Panc1 (cell line): ENCODE measurements around the gene DLG5. TPM values are rescaled to one million over a fixed set of nuclear protein-coding genes. Genes with fewer than 3 reads are reported as not detected.

Experiments
- ATAC-seq: fragments of 200-7000 bp; cut with Tn5 transposase; 2 replicates; pipeline ENCODE4 v1.9.1; 2020; ENCODE audit warnings: mild to moderate bottlenecking, moderate library complexity
- BruUV-seq: library from RNA; stranded (reverse); fragments of 400-500 nt; replicated peaks from 2 replicates; lab custom pipeline; 2021; lab: Mats Ljungman, UMichigan
- CTCF ChIA-PET: fragments of 300-600 bp; sonication (Branson Sonifier 250); formaldehyde crosslinking; loops from one replicate; lab custom pipeline; 2022; ENCODE audit warnings: antibody characterized with exemption; lab: Charles Lee
- POLR2A ChIA-PET: fragments of 300-600 bp; sonication (Branson Sonifier 250); formaldehyde crosslinking; loops from one replicate; lab custom pipeline; 2022; ENCODE audit warnings: antibody characterized with exemption; lab: Charles Lee
- DNase-seq: peaks from one replicate; pipeline ENCODE4 v3.0.0-alpha.2; 2010; ENCODE audit warnings: low read depth, low spot score
- H3K27ac ChIP-seq: 2 replicates; pipeline ENCODE4 v1.5.1; 2011; ENCODE audit warnings: mild to moderate bottlenecking, low read length, inconsistent platforms
- H3K27me3 ChIP-seq: fragments of 200-500 bp; sonication (Bioruptor generic); 2 replicates; pipeline ENCODE4 v1.6.0; 2014; ENCODE audit warnings: low read length, inconsistent platforms; ENCODE audit not compliant: control insufficient read depth, insufficient read depth
- H3K36me3 ChIP-seq: fragments of 200-500 bp; sonication (Bioruptor generic); 2 replicates; pipeline ENCODE4 v1.5.1; 2014; ENCODE audit warnings: inconsistent platforms, mild to moderate bottlenecking, low read length, moderate library complexity; ENCODE audit not compliant: control insufficient read depth, insufficient read depth
- H3K4me1 ChIP-seq: 2 replicates; pipeline ENCODE4 v1.5.1; 2011; ENCODE audit warnings: inconsistent platforms, mild to moderate bottlenecking, low read length, moderate library complexity; ENCODE audit not compliant: control insufficient read depth, insufficient read depth
- H3K4me3 ChIP-seq, 2 experiments: 2 replicates each; pipeline ENCODE4 v1.5.1; 2011 to 2012; ENCODE audit warnings: low read depth in 2 of 2, low read length in 2 of 2, mild to moderate bottlenecking in 2 of 2, inconsistent platforms in 1 of 2, moderate library complexity in 1 of 2
- H3K9me3 ChIP-seq: fragments of 200-500 bp; sonication (Bioruptor generic); 2 replicates; pipeline ENCODE4 v1.5.1; 2014; ENCODE audit warnings: low read depth, mild to moderate bottlenecking, inconsistent platforms, low read length, moderate library complexity; ENCODE audit not compliant: control insufficient read depth, insufficient read depth
- POLR2AphosphoS5 ChIP-seq: IDR thresholded peaks from 2 replicates; pipeline ENCODE4 v1.6.1; 2012; ENCODE audit warnings: mild to moderate bottlenecking, low read depth, low read length, moderate library complexity
- SIN3A ChIP-seq: IDR thresholded peaks from 2 replicates; pipeline ENCODE4 v1.6.1; 2012; ENCODE audit warnings: low read depth, mild to moderate bottlenecking, low read length, moderate library complexity, borderline replicate concordance; ENCODE audit not compliant: insufficient read depth
- TCF7L2 ChIP-seq: IDR thresholded peaks from 2 replicates; pipeline ENCODE4 v1.6.1; 2011; ENCODE audit warnings: mild to moderate bottlenecking, low read depth, low read length, inconsistent platforms
- in situ Hi-C: cut with HindIII; loops from 2 replicates; pipeline ENCODE4 v1.10.0; 2016; ENCODE audit warnings: low sequenced_read_pairs, low pct_unique_long_range_greater_than_20kb
- intact Hi-C: fragments of 100-400 bp; cut with micrococcal nuclease; formaldehyde crosslinking; loops from one replicate; pipeline ENCODE4 v1.10.0; 2022; ENCODE audit not compliant: unreplicated experiment
- total RNA-seq: library from RNA; stranded (reverse); gene quantifications from one replicate; pipeline ENCODE4 v1.2.1, GENCODE V29; 2021; ENCODE audit not compliant: unreplicated experiment
- TF ChIP-seq, protein P1 (sequence below), 2 experiments: IDR thresholded peaks; 2 replicates each; pipeline ENCODE4 v1.6.1; 2011 to 2012; ENCODE audit warnings: low read depth in 2 of 2, control low read depth in 1 of 2, low read length in 1 of 2, mild to moderate bottlenecking in 1 of 2, moderate library complexity in 1 of 2; ENCODE audit not compliant: insufficient read depth in 1 of 2
- TF ChIP-seq, protein P2 (sequence below): fragments of 450-650 bp; IDR thresholded peaks from 2 replicates; pipeline ENCODE4 v1.5.1; 2017; ENCODE audit warnings: mild to moderate bottlenecking

The DLG5 gene
- total RNA-seq, 1 experiment from 2014 or later: 85.6 TPM

DNA sequence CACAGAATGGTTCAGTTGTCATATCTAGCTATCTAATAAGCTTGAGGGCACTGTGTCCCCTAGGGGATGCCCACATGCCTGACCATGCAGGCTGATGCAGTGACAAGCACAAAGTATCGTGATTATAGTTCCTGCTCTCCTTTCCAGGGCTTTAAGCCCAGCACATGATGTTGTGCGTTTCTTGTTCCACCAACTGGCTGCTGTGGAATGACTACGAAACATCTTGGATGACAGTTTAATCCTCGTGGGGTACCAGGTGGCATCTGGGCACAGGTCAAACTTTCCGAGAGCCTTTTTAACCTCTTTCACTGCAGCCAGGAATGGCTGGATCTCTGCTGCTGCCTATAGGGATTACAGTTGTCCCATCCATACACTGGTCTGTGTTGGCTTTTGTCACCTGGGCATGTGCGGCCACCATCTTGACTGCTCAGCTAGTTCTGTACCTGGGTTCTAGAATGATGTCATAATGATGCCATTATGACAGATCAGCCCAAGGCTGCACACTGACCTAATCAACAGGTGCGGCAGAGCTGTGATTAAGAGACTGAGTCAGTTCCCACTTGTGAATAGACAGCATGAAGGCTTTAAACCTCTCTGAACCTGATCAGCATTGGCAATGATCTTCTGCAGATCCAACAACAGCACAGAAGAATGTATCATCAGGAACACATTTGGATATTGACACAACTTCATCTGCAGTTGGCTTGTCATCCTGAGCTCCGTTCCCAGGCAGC, 144.1 kb downstream of the DLG5 start:
- no peak overlapping the region for H3K4me3 ChIP-seq
- H3K9me3 ChIP-seq: peaks cover 7% of the 10 kb centered on the region; the same call in 1 of the 2 replicates
- ATAC-seq: no peak
- ChIA-PET CTCF (no interaction called here), POLR2A (no interaction called here)
- no peaks in the 10 kb centered on the region for H3K27me3 ChIP-seq
- in situ Hi-C loops: no loop called here
- no peak for DNase-seq
- BruUV-seq: no TSS peak
- intact Hi-C loops: no loop called here
- no peak overlapping the region for H3K27ac ChIP-seq
- H3K36me3 ChIP-seq: no peaks in the 10 kb centered on the region; the same call in 1 of the 2 replicates
- TF ChIP-seq, protein P1, sequence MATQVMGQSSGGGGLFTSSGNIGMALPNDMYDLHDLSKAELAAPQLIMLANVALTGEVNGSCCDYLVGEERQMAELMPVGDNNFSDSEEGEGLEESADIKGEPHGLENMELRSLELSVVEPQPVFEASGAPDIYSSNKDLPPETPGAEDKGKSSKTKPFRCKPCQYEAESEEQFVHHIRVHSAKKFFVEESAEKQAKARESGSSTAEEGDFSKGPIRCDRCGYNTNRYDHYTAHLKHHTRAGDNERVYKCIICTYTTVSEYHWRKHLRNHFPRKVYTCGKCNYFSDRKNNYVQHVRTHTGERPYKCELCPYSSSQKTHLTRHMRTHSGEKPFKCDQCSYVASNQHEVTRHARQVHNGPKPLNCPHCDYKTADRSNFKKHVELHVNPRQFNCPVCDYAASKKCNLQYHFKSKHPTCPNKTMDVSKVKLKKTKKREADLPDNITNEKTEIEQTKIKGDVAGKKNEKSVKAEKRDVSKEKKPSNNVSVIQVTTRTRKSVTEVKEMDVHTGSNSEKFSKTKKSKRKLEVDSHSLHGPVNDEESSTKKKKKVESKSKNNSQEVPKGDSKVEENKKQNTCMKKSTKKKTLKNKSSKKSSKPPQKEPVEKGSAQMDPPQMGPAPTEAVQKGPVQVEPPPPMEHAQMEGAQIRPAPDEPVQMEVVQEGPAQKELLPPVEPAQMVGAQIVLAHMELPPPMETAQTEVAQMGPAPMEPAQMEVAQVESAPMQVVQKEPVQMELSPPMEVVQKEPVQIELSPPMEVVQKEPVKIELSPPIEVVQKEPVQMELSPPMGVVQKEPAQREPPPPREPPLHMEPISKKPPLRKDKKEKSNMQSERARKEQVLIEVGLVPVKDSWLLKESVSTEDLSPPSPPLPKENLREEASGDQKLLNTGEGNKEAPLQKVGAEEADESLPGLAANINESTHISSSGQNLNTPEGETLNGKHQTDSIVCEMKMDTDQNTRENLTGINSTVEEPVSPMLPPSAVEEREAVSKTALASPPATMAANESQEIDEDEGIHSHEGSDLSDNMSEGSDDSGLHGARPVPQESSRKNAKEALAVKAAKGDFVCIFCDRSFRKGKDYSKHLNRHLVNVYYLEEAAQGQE (IDR thresholded peaks at IDR 0.05; ENCODE audit: insufficient read depth in 1 of 2, low read depth in 2 of 2, low read length in 1 of 2): no peak
- H3K4me1 ChIP-seq: no peaks in the 10 kb centered on the region

DNA sequence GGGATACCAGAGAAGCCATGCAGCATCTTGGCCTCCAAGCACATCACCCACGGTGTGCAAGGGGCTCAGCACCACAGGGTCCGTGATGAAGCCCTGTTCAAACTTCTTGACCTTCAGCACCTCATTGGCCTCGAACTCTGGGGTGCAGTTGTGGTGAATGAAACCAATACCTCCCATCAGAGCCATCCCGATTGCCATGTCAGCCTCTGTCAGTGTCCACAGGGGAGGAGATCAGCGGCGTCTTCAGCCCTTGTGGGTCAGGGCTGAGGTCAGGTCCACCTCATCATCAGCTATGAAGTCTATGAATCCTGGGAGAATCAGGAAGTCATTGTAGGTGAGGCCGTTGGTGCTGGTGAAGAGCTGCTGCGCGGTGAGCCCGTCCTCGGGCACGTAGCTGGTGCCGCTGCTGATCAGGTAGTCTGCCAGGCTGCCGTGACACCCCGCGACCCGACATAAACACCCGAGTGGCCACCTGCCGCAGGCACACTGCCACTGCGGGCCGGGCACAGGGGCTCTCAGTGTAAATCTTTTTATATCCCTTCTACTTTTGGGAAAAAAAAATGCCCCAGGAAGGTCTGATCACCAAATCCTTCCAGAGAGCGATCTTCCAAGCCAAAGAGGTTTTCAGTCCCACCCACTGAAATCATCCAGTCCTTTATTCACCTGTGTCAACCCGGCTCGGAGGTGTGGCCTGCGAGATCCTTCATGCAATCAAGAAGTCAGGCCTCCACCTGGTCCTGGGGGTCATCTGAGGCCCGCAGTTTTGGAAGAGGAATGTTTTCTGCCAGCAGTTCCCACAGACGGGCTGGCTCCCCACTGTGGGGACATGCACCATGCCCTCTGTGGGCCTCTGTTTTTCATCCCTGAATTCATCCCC, 144.9 kb downstream of the DLG5 start:
- peaks cover 9% of the 10 kb centered on the region; the same call in 1 of the 2 replicates for H3K9me3 ChIP-seq
- H3K27ac ChIP-seq: no peak overlapping the region
- H3K36me3 ChIP-seq: no peaks in the 10 kb centered on the region; the same call in 1 of the 2 replicates
- ChIA-PET POLR2A (no interaction called here), CTCF (no interaction called here)
- ATAC-seq (no peak), DNase-seq (no peak)
- in situ Hi-C loops (no loop called here), intact Hi-C loops (no loop called here)
- H3K27me3 ChIP-seq: no peaks in the 10 kb centered on the region
- no peak overlapping the region for H3K4me3 ChIP-seq
- no peaks in the 10 kb centered on the region for H3K4me1 ChIP-seq
- BruUV-seq: no TSS peak
- TF ChIP-seq SIN3A (no peak), TCF7L2 (no peak)

DNA sequence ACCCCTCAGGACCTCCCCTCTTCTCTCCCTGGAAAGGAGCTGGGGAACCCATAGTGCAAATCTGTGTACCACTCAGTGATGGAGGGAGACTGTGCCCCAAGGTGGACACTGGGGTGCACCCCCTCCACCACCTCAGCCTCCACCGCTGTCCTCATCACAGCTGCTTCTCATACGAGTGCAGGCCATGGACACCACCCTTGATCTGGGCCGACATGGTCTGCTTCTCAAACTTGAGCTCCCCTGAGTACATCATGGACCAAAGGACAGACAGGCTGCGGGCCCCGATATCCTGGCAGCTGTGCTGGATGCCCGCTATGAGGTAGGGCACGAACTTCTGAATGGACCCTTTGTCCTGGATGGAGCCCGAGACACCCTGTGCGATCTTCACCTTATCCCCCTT, 146.4 kb downstream of the DLG5 start:
- CTCF ChIA-PET: no interaction called here
- in situ Hi-C loops (no loop called here), intact Hi-C loops (no loop called here)
- H3K9me3 ChIP-seq: peaks cover 9% of the 10 kb centered on the region; the same call in 1 of the 2 replicates
- H3K4me3 ChIP-seq: no peak overlapping the region
- no peaks in the 10 kb centered on the region; the same call in 1 of the 2 replicates for H3K36me3 ChIP-seq
- no peaks in the 10 kb centered on the region for H3K27me3 ChIP-seq
- TF ChIP-seq, protein P1 (IDR thresholded peaks at IDR 0.05; ENCODE audit: insufficient read depth in 1 of 2, low read depth in 2 of 2, low read length in 1 of 2): no peak
- no peak for TF ChIP-seq TCF7L2
- TF ChIP-seq, protein P2, sequence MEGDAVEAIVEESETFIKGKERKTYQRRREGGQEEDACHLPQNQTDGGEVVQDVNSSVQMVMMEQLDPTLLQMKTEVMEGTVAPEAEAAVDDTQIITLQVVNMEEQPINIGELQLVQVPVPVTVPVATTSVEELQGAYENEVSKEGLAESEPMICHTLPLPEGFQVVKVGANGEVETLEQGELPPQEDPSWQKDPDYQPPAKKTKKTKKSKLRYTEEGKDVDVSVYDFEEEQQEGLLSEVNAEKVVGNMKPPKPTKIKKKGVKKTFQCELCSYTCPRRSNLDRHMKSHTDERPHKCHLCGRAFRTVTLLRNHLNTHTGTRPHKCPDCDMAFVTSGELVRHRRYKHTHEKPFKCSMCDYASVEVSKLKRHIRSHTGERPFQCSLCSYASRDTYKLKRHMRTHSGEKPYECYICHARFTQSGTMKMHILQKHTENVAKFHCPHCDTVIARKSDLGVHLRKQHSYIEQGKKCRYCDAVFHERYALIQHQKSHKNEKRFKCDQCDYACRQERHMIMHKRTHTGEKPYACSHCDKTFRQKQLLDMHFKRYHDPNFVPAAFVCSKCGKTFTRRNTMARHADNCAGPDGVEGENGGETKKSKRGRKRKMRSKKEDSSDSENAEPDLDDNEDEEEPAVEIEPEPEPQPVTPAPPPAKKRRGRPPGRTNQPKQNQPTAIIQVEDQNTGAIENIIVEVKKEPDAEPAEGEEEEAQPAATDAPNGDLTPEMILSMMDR: no peak
- TF ChIP-seq POLR2AphosphoS5: no peak
- no peak overlapping the region for H3K27ac ChIP-seq
- no peaks in the 10 kb centered on the region for H3K4me1 ChIP-seq
- ATAC-seq (no peak), DNase-seq (no peak)
- BruUV-seq: no TSS peak
- POLR2A ChIA-PET: no interaction called here
